ACC112 (cell line): ENCODE results near the gene MTERF4.
"Not testable (repeated sequence)": the region's sequence is repeated elsewhere in the genome, so short reads cannot be mapped to it uniquely, and the experiment has no call there.

ENCODE experiments used
- H2AFZ ChIP-seq: fragments of 200-600 bp; sonication (generic); one replicate; pipeline ENCODE4 v1.6.0; 2017; ENCODE audit warnings: antibody characterized with exemption, low read length; ENCODE audit not compliant: unreplicated experiment
- H3K27ac ChIP-seq: fragments of 200-600 bp; sonication (generic); 2 replicates; pipeline ENCODE4 v1.5.1; 2014; ENCODE audit warnings: low read depth, mild to moderate bottlenecking, antibody characterized with exemption, low read length, moderate library complexity
- H3K27me3 ChIP-seq: fragments of 200-600 bp; sonication (generic); 2 replicates; pipeline ENCODE4 v1.6.1; 2014; ENCODE audit warnings: mild to moderate bottlenecking, antibody characterized with exemption, low read length, moderate library complexity, mixed read lengths; ENCODE audit not compliant: insufficient read depth
- H3K36me3 ChIP-seq: fragments of 200-600 bp; sonication (generic); 2 replicates; pipeline ENCODE4 v1.6.1; 2016; ENCODE audit warnings: mild to moderate bottlenecking, antibody characterized with exemption, low read length, moderate library complexity, mixed read lengths; ENCODE audit not compliant: insufficient read depth
- H3K4me1 ChIP-seq: fragments of 200-600 bp; sonication (generic); one replicate; pipeline ENCODE4 v1.6.1; 2016; ENCODE audit warnings: low read length, mixed read lengths; ENCODE audit not compliant: insufficient read depth, unreplicated experiment, control insufficient read depth
- H3K4me3 ChIP-seq: fragments of 200-600 bp; sonication (generic); 2 replicates; pipeline ENCODE4 v1.5.1; 2014; ENCODE audit warnings: mild to moderate bottlenecking, low read depth, low read length
- H3K79me2 ChIP-seq: fragments of 200-600 bp; sonication (generic); one replicate; pipeline ENCODE4 v1.6.0; 2016; ENCODE audit warnings: low read length; ENCODE audit not compliant: control insufficient read depth, unreplicated experiment, insufficient read depth

The MTERF4 gene

GRCh38 chr2:241096979-241097378, 5.1 kb downstream of the MTERF4 start:
- Histone ChIP-seq H3K27ac (no peak overlapping the region), H3K36me3 (peaks cover 14% of the 10 kb centered on the region)

GRCh38 chr2:241095594-241096290, 6.3 kb downstream of the MTERF4 start:
- Histone ChIP-seq H3K27ac (no peak overlapping the region), H2AFZ (no peak overlapping the region), H3K4me1 (peaks cover 4% of the 10 kb centered on the region), H3K36me3 (peaks cover 14% of the 10 kb centered on the region), H3K79me2 (peaks cover 17% of the 10 kb centered on the region), H3K27me3 (no peaks in the 10 kb centered on the region), H3K4me3 (no peak overlapping the region)

More at GRCh38 chr2:241096979-241097378, 5.1 kb downstream of the MTERF4 start:
- H3K79me2 ChIP-seq: peaks cover 29% of the 10 kb centered on the region
- H3K27me3 ChIP-seq: no peaks in the 10 kb centered on the region
- peaks cover 9% of the 10 kb centered on the region for H3K4me1 ChIP-seq
- H2AFZ ChIP-seq: no peak overlapping the region
- no peak overlapping the region for H3K4me3 ChIP-seq

GRCh38 chr2:241094924-241095420, 7.1 kb downstream of the MTERF4 start:
- no peak overlapping the region for H3K27ac ChIP-seq
- H3K4me3 ChIP-seq: no peak overlapping the region
- H3K36me3 ChIP-seq: peaks cover 14% of the 10 kb centered on the region
- H2AFZ ChIP-seq: no peak overlapping the region
- H3K79me2 ChIP-seq: peaks cover 11% of the 10 kb centered on the region
- H3K27me3 ChIP-seq: no peaks in the 10 kb centered on the region
- H3K4me1 ChIP-seq: peaks cover 1% of the 10 kb centered on the region

- no peak overlapping the region for H3K27ac ChIP-seq
- H3K27me3 ChIP-seq: no peaks in the 10 kb centered on the region
- peaks cover 5% of the 10 kb centered on the region for H3K79me2 ChIP-seq
- H3K36me3 ChIP-seq: peaks cover 15% of the 10 kb centered on the region
- H3K4me1 ChIP-seq: no peaks in the 10 kb centered on the region
- H2AFZ ChIP-seq: no peak overlapping the region
- H3K4me3 ChIP-seq: no peak overlapping the region
Measured at GRCh38 chr2:241094172-241094571, 7.9 kb downstream of the MTERF4 start.

GRCh38 chr2:241093133-241093781, 8.8 kb downstream of the MTERF4 start:
- not testable (repeated sequence) for H3K79me2 ChIP-seq, H2AFZ ChIP-seq, H3K4me1 ChIP-seq, H3K27ac ChIP-seq, H3K4me3 ChIP-seq, H3K27me3 ChIP-seq
- peaks cover 19% of the 10 kb centered on the region for H3K36me3 ChIP-seq

- no peaks in the 10 kb centered on the region for H3K27me3 ChIP-seq
- peaks cover 22% of the 10 kb centered on the region for H3K36me3 ChIP-seq
- H3K27ac ChIP-seq: no peak overlapping the region
- H3K79me2 ChIP-seq: no peaks in the 10 kb centered on the region
- no peak overlapping the region for H2AFZ ChIP-seq
- H3K4me1 ChIP-seq: no peaks in the 10 kb centered on the region
- no peak overlapping the region for H3K4me3 ChIP-seq
Measured at GRCh38 chr2:241092677-241093076, 9.4 kb downstream of the MTERF4 start.

GRCh38 chr2:241091734-241092445, 10.2 kb downstream of the MTERF4 start:
- no peaks in the 10 kb centered on the region for H3K4me1 ChIP-seq
- no peak overlapping the region for H2AFZ ChIP-seq
- H3K79me2 ChIP-seq: no peaks in the 10 kb centered on the region
- peaks cover 28% of the 10 kb centered on the region for H3K36me3 ChIP-seq
- H3K27me3 ChIP-seq: no peaks in the 10 kb centered on the region
- no peak overlapping the region for H3K27ac ChIP-seq
- no peak overlapping the region for H3K4me3 ChIP-seq

- H3K27ac ChIP-seq: no peak overlapping the region
- H3K4me3 ChIP-seq: no peak overlapping the region
- H3K27me3 ChIP-seq: no peaks in the 10 kb centered on the region
- H3K36me3 ChIP-seq: peaks cover 31% of the 10 kb centered on the region
- H3K79me2 ChIP-seq: no peaks in the 10 kb centered on the region
- no peaks in the 10 kb centered on the region for H3K4me1 ChIP-seq
- no peak overlapping the region for H2AFZ ChIP-seq
Measured at GRCh38 chr2:241091201-241091600, 10.9 kb downstream of the MTERF4 start.

- no peaks in the 10 kb centered on the region for H3K27me3 ChIP-seq
- H3K79me2 ChIP-seq: no peaks in the 10 kb centered on the region
- H3K27ac ChIP-seq: no peak overlapping the region
- H2AFZ ChIP-seq: no peak overlapping the region
- no peak overlapping the region for H3K4me3 ChIP-seq
- no peaks in the 10 kb centered on the region for H3K4me1 ChIP-seq
- H3K36me3 ChIP-seq: peaks cover 25% of the 10 kb centered on the region
Measured at GRCh38 chr2:241088791-241089732, 13.0 kb downstream of the MTERF4 start.

GRCh38 chr2:241088376-241088775, 13.7 kb downstream of the MTERF4 start:
- peaks cover 25% of the 10 kb centered on the region for H3K36me3 ChIP-seq

More at GRCh38 chr2:241088376-241088775, 13.7 kb downstream of the MTERF4 start:
- Histone ChIP-seq H3K27ac (no peak overlapping the region), H3K79me2 (no peaks in the 10 kb centered on the region), H2AFZ (no peak overlapping the region), H3K27me3 (no peaks in the 10 kb centered on the region), H3K4me3 (no peak overlapping the region), H3K4me1 (no peaks in the 10 kb centered on the region)
